Measurements from ENCODE around the gene ABI3BP.

The ABI3BP gene

GRCh38 chr3:100833483-100833882 is 159.7 kb downstream of the ABI3BP start:
- Histone ChIP-seq H3K4me1 (ENCODE audit: insufficient read depth, low read length, poor library complexity, severe bottlenecking) (no peaks in the 10 kb centered on the region), H3K27me3 (ENCODE audit: insufficient read depth, low read length, poor library complexity, severe bottlenecking) (peaks cover 57% of the 10 kb centered on the region), H3K9me2 (replicated peaks; ENCODE audit: low read depth, low read length) (no peaks in the 10 kb centered on the region), H3K9ac (ENCODE audit: low read depth, low read length, poor library complexity, severe bottlenecking) (no peak overlapping the region), H3K4me3 (ENCODE audit: low read length, poor library complexity, severe bottlenecking) (no peak overlapping the region), H3K79me2 (ENCODE audit: insufficient read depth, low read length) (no peaks in the 10 kb centered on the region), H3K4me2 (ENCODE audit: low read depth, low read length, poor library complexity, severe bottlenecking) (no peak overlapping the region), H4K20me1 (ENCODE audit: insufficient read depth, low read length, poor library complexity, severe bottlenecking) (no peaks in the 10 kb centered on the region), H3K9me3 (ENCODE audit: insufficient read depth, low read depth, low read length) (no peaks in the 10 kb centered on the region), H2AFZ (ENCODE audit: low read length) (no peak overlapping the region), H3K36me3 (ENCODE audit: insufficient read depth, low read length) (no peaks in the 10 kb centered on the region), H3F3A (ENCODE audit: low read depth) (no peaks in the 10 kb centered on the region)
- TF ChIP-seq EZH2phosphoT487 (IDR thresholded peaks at IDR 0.05; ENCODE audit: borderline replicate concordance) (no peak), CTCF (conservative IDR thresholded peaks at IDR 0.05; ENCODE audit: low read length) (no peak)

- Histone ChIP-seq H3K36me3 (ENCODE audit: insufficient read depth, low read length) (no peaks in the 10 kb centered on the region), H3F3A (ENCODE audit: low read depth) (no peaks in the 10 kb centered on the region), H2AFZ (ENCODE audit: low read length) (no peak overlapping the region), H3K9ac (ENCODE audit: low read depth, low read length, poor library complexity, severe bottlenecking) (no peak overlapping the region), H3K9me2 (replicated peaks; ENCODE audit: low read depth, low read length) (no peaks in the 10 kb centered on the region), H3K4me2 (ENCODE audit: low read depth, low read length, poor library complexity, severe bottlenecking) (no peak overlapping the region), H3K27me3 (ENCODE audit: insufficient read depth, low read length, poor library complexity, severe bottlenecking) (peaks cover 52% of the 10 kb centered on the region), H4K20me1 (ENCODE audit: insufficient read depth, low read length, poor library complexity, severe bottlenecking) (no peaks in the 10 kb centered on the region), H3K4me1 (ENCODE audit: insufficient read depth, low read length, poor library complexity, severe bottlenecking) (no peaks in the 10 kb centered on the region), H3K4me3 (ENCODE audit: low read length, poor library complexity, severe bottlenecking) (no peak overlapping the region), H3K79me2 (ENCODE audit: insufficient read depth, low read length) (no peaks in the 10 kb centered on the region), H3K9me3 (ENCODE audit: insufficient read depth, low read depth, low read length) (no peaks in the 10 kb centered on the region)
- TF ChIP-seq CTCF (conservative IDR thresholded peaks at IDR 0.05; ENCODE audit: low read length) (no peak), EZH2phosphoT487 (IDR thresholded peaks at IDR 0.05; ENCODE audit: borderline replicate concordance) (no peak)
These were observed 161.6 kb downstream of the ABI3BP start for GRCh38 chr3:100831629-100832028.

GRCh38 chr3:100830931-100831330 is 162.3 kb downstream of the ABI3BP start:
- Histone ChIP-seq H3K9me2 (replicated peaks; ENCODE audit: low read depth, low read length) (no peaks in the 10 kb centered on the region), H3K27me3 (ENCODE audit: insufficient read depth, low read length, poor library complexity, severe bottlenecking) (peaks cover 45% of the 10 kb centered on the region)

GRCh38 chr3:100825574-100825973 is 167.6 kb downstream of the ABI3BP start:
- TF ChIP-seq EZH2phosphoT487 (IDR thresholded peaks at IDR 0.05; ENCODE audit: borderline replicate concordance), result no peak
- TF ChIP-seq CTCF (conservative IDR thresholded peaks at IDR 0.05; ENCODE audit: low read length), result no peak
- H3K9me3 ChIP-seq (ENCODE audit: insufficient read depth, low read depth, low read length), result no peaks in the 10 kb centered on the region
- H4K20me1 ChIP-seq (ENCODE audit: insufficient read depth, low read length, poor library complexity, severe bottlenecking), result no peaks in the 10 kb centered on the region
- no peaks in the 10 kb centered on the region for H3K36me3 ChIP-seq (ENCODE audit: insufficient read depth, low read length)
- H3K79me2 ChIP-seq (ENCODE audit: insufficient read depth, low read length), result no peaks in the 10 kb centered on the region
- H2AFZ ChIP-seq (ENCODE audit: low read length), result no peak overlapping the region
- peaks cover 1% of the 10 kb centered on the region for H3K27me3 ChIP-seq (ENCODE audit: insufficient read depth, low read length, poor library complexity, severe bottlenecking)
- no peaks in the 10 kb centered on the region for H3K9me2 ChIP-seq (replicated peaks; ENCODE audit: low read depth, low read length)
- H3K9ac ChIP-seq (ENCODE audit: low read depth, low read length, poor library complexity, severe bottlenecking), result no peak overlapping the region
- no peak overlapping the region for H3K4me2 ChIP-seq (ENCODE audit: low read depth, low read length, poor library complexity, severe bottlenecking)
- no peaks in the 10 kb centered on the region for H3F3A ChIP-seq (ENCODE audit: low read depth)
- H3K4me1 ChIP-seq (ENCODE audit: insufficient read depth, low read length, poor library complexity, severe bottlenecking), result no peaks in the 10 kb centered on the region
- H3K4me3 ChIP-seq (ENCODE audit: low read length, poor library complexity, severe bottlenecking), result no peak overlapping the region

More at GRCh38 chr3:100830931-100831330, 162.3 kb downstream of the ABI3BP start:
- no peak overlapping the region for H3K4me3 ChIP-seq (ENCODE audit: low read length, poor library complexity, severe bottlenecking)
- H3K9ac ChIP-seq (ENCODE audit: low read depth, low read length, poor library complexity, severe bottlenecking), result no peak overlapping the region
- no peaks in the 10 kb centered on the region for H3K4me1 ChIP-seq (ENCODE audit: insufficient read depth, low read length, poor library complexity, severe bottlenecking)
- H4K20me1 ChIP-seq (ENCODE audit: insufficient read depth, low read length, poor library complexity, severe bottlenecking), result no peaks in the 10 kb centered on the region
- no peaks in the 10 kb centered on the region for H3K9me3 ChIP-seq (ENCODE audit: insufficient read depth, low read depth, low read length)
- H3F3A ChIP-seq (ENCODE audit: low read depth), result no peaks in the 10 kb centered on the region
- no peaks in the 10 kb centered on the region for H3K36me3 ChIP-seq (ENCODE audit: insufficient read depth, low read length)
- H2AFZ ChIP-seq (ENCODE audit: low read length), result no peak overlapping the region
- no peak for TF ChIP-seq EZH2phosphoT487 (IDR thresholded peaks at IDR 0.05; ENCODE audit: borderline replicate concordance)
- H3K4me2 ChIP-seq (ENCODE audit: low read depth, low read length, poor library complexity, severe bottlenecking), result no peak overlapping the region
- no peaks in the 10 kb centered on the region for H3K79me2 ChIP-seq (ENCODE audit: insufficient read depth, low read length)

Data from Loucy (cell line).